Stimulated activated CD4-positive, alpha-beta T cell treated with anti-CD3 and anti-CD28 coated beads, Interleukin-4, amount 100 ng/mL, for 48 hours (primary cell): Measurements from ENCODE around the gene BDNF.
"Not testable (repeated sequence)": the region's sequence is repeated elsewhere in the genome, so short reads cannot be mapped to it uniquely, and the experiment has no call there.

ENCODE experiments used
- DNase-seq, 2 donors: peaks; one replicate each; pipeline ENCODE4 v3.0.0-alpha.2; 2020; ENCODE audit warnings: low read depth in 2 of 2

Gene BDNF

GRCh38 chr11:27700351-27701301 lies at the start of gene BDNF:
Gene BDNF, minus strand, starts transcription at chr11:27700455. Its CDS starts 41,891 bp downstream, at chr11:27658564.
- DNase-seq, result no peak

DNA sequence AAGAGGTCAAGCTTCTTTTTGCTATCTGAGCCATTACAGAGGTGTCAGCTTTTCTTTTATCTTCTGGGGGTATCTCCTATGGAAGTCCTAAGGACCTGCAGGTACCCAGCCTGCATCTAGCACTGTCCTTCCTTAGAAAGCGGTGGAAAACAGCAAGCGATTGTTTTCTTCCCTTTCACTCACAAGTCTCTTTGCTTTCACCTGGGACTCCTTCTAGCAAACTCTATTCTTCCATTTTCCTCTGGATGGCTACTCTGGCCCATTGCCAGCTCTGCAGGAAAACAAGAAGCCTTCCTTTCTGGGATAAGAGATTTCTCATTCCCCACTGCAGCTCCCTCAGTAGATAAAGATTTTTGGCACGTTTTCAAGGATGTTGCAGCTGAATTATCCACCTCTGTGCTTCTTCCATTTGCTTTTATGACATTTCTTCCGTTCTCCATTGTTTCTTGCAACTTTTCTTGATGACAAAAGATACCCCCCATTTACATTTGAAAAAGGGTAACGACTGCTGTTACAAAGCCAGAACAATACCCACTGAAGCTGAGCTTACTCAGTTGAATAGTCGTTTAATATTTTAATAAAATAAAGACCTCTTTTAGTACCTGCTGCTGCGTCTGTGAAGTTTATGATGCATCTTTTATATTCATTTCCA lies 40.2 kb upstream of the BDNF start:
- DNase-seq, result no peak

- no peak for DNase-seq
These were observed 35.0 kb upstream of the BDNF start for GRCh38 chr11:27735281-27735680.

- DNase-seq, result not testable (repeated sequence)
These were observed 31.5 kb upstream of the BDNF start for GRCh38 chr11:27731803-27732202.

DNA sequence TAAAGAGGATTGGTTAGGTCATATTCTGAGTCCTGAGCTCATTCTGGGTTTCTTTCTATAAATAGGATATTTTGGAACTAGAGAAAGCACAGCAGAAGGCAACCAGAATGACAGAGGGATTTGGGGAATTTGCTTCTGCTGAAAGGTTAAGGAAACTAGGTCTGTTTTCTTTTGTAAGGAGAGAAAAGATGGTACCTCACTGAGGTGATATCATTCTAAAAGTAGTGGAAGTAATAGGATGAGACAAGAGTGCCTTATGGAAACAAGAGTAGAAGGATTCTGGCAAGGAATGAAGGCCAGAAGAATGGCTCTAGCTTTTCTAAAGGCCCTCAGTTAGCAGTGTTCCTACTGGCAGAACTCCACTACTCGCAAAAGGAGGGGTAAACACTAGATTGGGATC lies 26.7 kb upstream of the BDNF start:
- no peak for DNase-seq

GRCh38 chr11:27723687-27724086 lies 23.4 kb upstream of the BDNF start:
- DNase-seq, result no peak

DNA sequence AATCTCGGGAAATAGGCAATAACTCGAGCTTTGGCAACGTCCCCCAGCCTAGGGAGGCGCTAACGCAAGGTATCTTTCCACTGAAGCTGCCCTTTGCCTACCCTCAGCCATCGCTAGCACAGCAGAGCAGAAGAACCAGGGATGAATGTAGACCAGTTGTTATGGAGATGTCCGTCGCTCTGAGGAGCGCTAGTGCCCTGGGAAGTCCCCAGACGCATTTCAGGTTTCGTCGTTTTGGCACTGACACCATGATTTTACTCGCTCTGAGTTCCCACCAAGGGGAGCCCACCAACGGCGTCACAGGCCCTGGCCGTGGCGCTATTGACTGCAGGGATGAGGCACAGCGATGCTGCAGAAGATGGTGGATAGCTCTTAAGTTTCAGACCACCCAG lies 22.7 kb upstream of the BDNF start:
- DNase-seq, result no peak

DNA sequence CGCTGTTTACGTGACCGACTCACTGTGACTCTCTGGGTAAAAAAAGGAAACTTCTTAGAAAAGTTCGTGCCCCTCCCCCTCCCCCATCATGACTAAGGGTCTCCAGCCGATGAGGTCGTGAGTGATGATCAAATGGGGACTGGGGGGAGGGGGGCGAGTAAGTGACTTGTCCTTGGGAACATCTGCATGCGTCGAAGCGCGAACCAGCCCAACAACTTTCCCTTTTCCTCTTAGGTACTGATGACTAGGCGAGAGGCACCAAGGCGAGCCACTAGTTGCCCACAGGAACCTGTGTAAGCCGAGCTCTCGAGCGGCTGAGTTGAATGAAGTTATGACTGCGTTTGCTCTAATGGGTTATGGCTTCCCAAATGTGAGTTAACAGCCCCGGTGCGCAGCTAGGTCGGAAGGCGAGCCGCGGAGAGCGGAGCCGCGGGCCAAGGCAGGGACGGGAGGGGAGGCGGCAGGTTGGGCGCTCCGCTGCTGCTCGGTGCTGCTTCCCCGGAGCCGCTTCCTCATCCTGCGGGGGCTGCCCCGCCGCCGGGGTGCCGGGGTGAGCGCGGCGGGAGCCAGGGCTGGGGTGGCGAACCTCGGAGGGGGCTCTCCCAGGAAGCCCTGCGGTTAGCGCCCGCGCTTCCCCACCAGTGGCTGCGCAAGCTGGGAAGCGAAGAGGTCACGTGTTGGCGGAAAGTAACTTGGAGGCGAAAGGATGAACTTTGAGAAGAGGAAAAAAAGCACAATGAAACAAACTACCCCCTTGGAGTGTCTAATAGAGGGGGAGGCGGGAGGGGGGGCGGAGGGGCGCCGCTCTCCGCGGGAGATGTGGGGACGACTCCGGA lies 22.1 kb upstream of the BDNF start:
- no peak for DNase-seq

- DNase-seq, result no peak
These were observed 21.2 kb upstream of the BDNF start for GRCh38 chr11:27721264-27722116.

DNA sequence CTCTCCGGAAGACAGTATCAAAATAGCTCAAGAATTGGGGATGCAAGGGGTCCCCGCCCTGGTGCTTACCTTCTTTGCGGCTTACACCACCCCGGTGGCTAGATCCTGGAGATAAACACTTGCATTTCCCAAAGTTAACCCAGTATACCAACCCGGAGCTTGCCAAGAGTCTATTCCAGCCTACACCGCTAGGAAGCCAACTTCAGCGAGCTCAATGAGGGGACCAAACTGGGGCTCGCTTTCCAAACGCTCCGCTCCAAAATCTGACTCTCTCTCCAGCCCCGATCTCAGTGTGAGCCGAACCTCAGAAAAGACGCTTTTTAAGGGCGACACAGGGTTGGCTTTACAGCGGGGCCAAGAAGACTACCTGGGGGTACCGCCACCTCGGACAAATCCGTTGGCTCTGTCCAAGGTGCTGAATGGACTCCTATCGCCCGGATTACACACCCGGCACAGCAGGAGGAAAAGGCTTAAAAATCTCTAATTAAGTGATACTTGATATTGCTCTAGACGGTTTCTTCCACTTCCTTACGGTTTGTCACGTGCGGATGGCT lies 20.1 kb upstream of the BDNF start:
- DNase-seq, result no peak

- DNase-seq, result no peak
These were observed 19.3 kb upstream of the BDNF start for GRCh38 chr11:27719546-27719925.

DNA sequence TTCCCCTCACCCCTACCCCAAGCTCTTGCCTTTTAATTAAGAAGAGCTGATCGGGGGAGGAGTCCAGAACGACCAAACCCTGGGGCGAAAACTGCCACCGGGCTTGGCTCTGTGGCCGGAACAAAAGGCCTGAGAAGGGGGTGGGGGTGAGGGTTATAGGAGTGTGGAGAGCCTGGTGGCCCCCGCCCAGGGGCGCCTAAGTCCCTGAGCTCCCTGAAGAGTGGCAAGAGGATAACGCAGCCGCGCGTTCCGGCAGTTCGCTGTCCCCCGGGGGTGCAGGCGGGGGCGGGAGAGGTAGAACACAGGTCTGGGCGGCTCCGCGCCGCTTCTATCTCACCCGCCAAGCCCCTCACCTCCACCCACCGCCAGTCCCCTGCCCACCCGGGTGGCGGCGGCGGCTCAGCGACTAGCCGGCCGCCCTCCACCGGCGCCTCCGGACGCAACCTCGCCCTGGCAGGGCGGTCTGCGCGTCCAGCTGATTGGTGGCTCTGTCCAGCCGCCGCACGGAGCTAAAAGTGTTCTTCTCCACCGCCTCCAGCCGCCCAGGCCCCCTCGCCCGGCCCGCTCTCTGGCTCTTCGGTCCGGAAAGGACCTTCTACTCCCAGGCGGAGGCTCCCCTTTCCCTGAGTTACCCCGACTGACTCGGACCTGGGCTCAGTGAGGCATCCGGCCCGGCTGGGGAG lies 18.7 kb upstream of the BDNF start:
- DNase-seq, result no peak

- no peak for DNase-seq
These were observed 18.1 kb upstream of the BDNF start for GRCh38 chr11:27718346-27718862.

- DNase-seq, result no peak
These were observed 17.6 kb upstream of the BDNF start for GRCh38 chr11:27717801-27718229.

- no peak for DNase-seq
These were observed 17.1 kb upstream of the BDNF start for GRCh38 chr11:27717377-27717776.

- DNase-seq, result no peak
These were observed 16.6 kb upstream of the BDNF start for GRCh38 chr11:27716835-27717234.

DNA sequence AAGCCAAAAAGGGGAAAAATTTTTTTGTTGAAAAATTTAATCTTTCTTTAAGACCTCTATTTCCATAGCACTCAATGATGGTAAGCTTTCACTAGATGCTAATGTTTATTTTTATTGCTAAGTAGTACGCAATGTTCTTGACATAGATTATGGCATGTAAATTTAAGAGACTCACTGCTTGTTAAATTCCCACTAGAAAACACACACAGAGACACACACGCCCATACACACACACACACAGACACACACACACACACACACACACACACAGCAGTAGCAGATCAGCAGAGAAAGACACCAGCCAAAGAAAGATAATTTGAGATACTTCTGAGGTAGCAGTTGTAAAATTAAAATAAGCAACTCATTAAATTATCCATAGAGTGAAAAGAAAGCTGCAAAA lies 16.0 kb upstream of the BDNF start:
- no peak for DNase-seq

DNA sequence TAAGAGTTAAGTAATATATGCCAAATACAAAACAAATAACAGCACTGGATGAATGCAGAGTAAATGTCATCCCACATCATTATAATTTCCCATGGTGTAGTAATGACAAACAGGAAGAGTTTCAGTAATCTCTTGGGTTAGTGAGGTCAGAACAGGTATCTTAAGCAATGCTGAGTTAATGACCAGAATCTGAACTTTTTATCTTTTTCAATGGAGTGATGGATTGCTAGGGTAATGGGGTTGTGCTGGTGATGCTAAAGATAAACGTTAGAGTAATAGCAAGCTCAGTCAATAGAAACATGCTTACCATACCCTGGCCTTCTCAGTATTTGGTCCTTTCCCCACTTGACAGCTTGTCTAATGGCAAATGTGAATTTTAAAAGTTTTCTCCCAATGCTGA lies 11.5 kb upstream of the BDNF start:
- DNase-seq, result no peak

DNA sequence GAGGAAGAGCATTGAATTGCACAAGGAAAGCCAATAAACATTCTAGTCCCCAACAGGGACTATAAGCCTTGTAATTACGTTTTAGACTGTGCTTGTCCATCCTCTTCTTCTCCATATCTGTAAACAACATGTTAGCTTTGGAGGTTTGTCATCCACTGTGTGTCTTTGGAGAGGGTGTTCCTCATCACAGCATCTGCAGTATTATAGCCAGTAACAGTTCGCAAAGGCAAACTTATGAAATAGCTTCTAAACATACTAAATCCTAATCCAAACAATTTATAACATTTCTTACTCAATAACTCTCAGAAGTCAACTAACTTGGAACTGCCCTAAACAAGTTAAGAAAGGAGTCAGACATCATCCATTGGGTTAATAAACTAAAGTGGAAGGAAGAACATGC lies 10.3 kb upstream of the BDNF start:
- DNase-seq, result no peak

- no peak for DNase-seq
These were observed 7.4 kb upstream of the BDNF start for GRCh38 chr11:27707676-27708075.
